Measurements from ENCODE around the gene FBXW10B.

DNA sequence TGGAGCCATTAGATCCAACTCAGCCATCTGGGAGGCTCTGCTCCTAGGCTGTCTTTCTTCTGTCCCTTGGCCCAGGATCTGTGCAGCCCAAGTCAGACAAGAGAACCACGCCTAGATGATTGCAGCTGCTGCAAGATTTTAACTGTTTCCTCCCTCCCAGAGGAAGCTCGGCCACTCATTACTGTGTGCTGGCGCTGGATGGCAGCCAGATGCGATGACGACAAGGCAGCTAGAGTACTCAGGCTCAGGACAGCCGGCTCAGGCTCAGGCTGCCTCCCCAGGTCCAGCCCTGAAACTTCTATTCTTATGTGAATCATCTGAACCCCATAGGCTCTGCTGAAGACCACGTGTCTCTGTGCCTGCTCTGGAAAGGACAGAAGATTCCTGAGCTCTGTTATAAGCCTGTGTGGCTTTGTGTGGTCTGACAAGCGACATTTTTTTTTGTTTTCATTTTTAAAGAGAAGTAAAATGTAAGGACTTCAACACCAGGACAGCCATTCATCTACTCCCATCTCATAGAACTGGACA lies 32.1 kb upstream of the FBXW10B start:
- TF ChIP-seq, protein P1, sequence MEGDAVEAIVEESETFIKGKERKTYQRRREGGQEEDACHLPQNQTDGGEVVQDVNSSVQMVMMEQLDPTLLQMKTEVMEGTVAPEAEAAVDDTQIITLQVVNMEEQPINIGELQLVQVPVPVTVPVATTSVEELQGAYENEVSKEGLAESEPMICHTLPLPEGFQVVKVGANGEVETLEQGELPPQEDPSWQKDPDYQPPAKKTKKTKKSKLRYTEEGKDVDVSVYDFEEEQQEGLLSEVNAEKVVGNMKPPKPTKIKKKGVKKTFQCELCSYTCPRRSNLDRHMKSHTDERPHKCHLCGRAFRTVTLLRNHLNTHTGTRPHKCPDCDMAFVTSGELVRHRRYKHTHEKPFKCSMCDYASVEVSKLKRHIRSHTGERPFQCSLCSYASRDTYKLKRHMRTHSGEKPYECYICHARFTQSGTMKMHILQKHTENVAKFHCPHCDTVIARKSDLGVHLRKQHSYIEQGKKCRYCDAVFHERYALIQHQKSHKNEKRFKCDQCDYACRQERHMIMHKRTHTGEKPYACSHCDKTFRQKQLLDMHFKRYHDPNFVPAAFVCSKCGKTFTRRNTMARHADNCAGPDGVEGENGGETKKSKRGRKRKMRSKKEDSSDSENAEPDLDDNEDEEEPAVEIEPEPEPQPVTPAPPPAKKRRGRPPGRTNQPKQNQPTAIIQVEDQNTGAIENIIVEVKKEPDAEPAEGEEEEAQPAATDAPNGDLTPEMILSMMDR (conservative IDR thresholded peaks at IDR 0.05 in 1 of 2, IDR thresholded peaks at IDR 0.05 in 1 of 2; ENCODE audit: extremely low read depth in 1 of 2, insufficient read depth in 1 of 2, low read depth in 1 of 2, low read length in 2 of 2), result no peak
- no peak for TF ChIP-seq EZH2 (IDR thresholded peaks at IDR 0.05; ENCODE audit: borderline replicate concordance, low read length)
